Activated CD4-positive, alpha-beta T cell treated with anti-CD3 and anti-CD28 coated beads for 1 hour (primary cell): Measurements from ENCODE around the gene TERT.
"Not testable (repeated sequence)": the region's sequence is repeated elsewhere in the genome, so short reads cannot be mapped to it uniquely, and the experiment has no call there.

Source experiments
- DNase-seq: peaks from one replicate; pipeline ENCODE4 v3.0.0-alpha.2; 2020

TERT gene

GRCh38 chr5:1330847-1331831, 36.3 kb upstream of the TERT start:
- no peak for DNase-seq

GRCh38 chr5:1330146-1330846, 35.4 kb upstream of the TERT start:
- no peak for DNase-seq

GRCh38 chr5:1329111-1329579, 34.3 kb upstream of the TERT start:
- DNase-seq = no peak

- DNase-seq = not testable (repeated sequence)
Observed at GRCh38 chr5:1328237-1329110, 33.6 kb upstream of the TERT start.

GRCh38 chr5:1326901-1327756, 32.3 kb upstream of the TERT start:
- not testable (repeated sequence) for DNase-seq

- DNase-seq = not testable (repeated sequence)
Observed at GRCh38 chr5:1326532-1326875, 31.6 kb upstream of the TERT start.

- no peak for DNase-seq
Observed at GRCh38 chr5:1325870-1326531, 31.1 kb upstream of the TERT start.

GRCh38 chr5:1325191-1325741, 30.4 kb upstream of the TERT start:
- DNase-seq = no peak

- no peak for DNase-seq
Observed at GRCh38 chr5:1324719-1325190, 29.9 kb upstream of the TERT start.

- DNase-seq = no peak
Observed at GRCh38 chr5:1324301-1324700, 29.4 kb upstream of the TERT start.

GRCh38 chr5:1323803-1324173, 28.9 kb upstream of the TERT start:
- no peak for DNase-seq

- no peak for DNase-seq
Observed at GRCh38 chr5:1322955-1323802, 28.3 kb upstream of the TERT start.

GRCh38 chr5:1322036-1322900, 27.4 kb upstream of the TERT start:
- DNase-seq = no peak

- no peak for DNase-seq
Observed at GRCh38 chr5:1321576-1321975, 26.7 kb upstream of the TERT start.

GRCh38 chr5:1320436-1321344, 25.8 kb upstream of the TERT start:
- no peak for DNase-seq

GRCh38 chr5:1319436-1320256, 24.8 kb upstream of the TERT start:
- DNase-seq = no peak

- DNase-seq = no peak
Observed at GRCh38 chr5:1318659-1319251, 23.9 kb upstream of the TERT start.
